Neuron (in vitro differentiated cells): ENCODE data around the gene FAM111A.

Source experiments
- H2AFZ ChIP-seq: one replicate; pipeline ENCODE4 v1.6.1; 2013; ENCODE audit warnings: low read depth, mild to moderate bottlenecking, inconsistent platforms, low read length, moderate library complexity
- H3K27me3 ChIP-seq: one replicate; pipeline ENCODE4 v1.6.1; 2013; ENCODE audit warnings: low read length; ENCODE audit not compliant: insufficient read depth
- H3K36me3 ChIP-seq: one replicate; pipeline ENCODE4 v1.6.1; 2013; ENCODE audit warnings: low read length; ENCODE audit not compliant: insufficient read depth
- H3K4me1 ChIP-seq: one replicate; pipeline ENCODE4 v1.6.1; 2013; ENCODE audit warnings: low read length; ENCODE audit not compliant: insufficient read depth
- H3K4me3 ChIP-seq: 2 replicates; pipeline ENCODE4 v1.5.1; 2013; ENCODE audit warnings: mild to moderate bottlenecking, low read length, moderate library complexity
- H3K9me3 ChIP-seq: one replicate; pipeline ENCODE4 v1.6.1; 2013; ENCODE audit warnings: low read length

FAM111A gene

GRCh38 chr11:59152312-59152951 lies 9.8 kb downstream of the FAM111A start:
- no peaks in the 10 kb centered on the region for H3K27me3 ChIP-seq
- H3K36me3 ChIP-seq: no peaks in the 10 kb centered on the region
- H2AFZ ChIP-seq: no peak overlapping the region
- no peaks in the 10 kb centered on the region for H3K9me3 ChIP-seq
- H3K4me3 ChIP-seq: no peak overlapping the region
- H3K4me1 ChIP-seq: no peaks in the 10 kb centered on the region

- H3K36me3 ChIP-seq: no peaks in the 10 kb centered on the region
- H2AFZ ChIP-seq: no peak overlapping the region
- no peaks in the 10 kb centered on the region for H3K9me3 ChIP-seq
- H3K4me1 ChIP-seq: peaks cover 3% of the 10 kb centered on the region
- H3K4me3 ChIP-seq: no peak overlapping the region
- H3K27me3 ChIP-seq: no peaks in the 10 kb centered on the region
Observed at GRCh38 chr11:59154610-59155009, 12.0 kb downstream of the FAM111A start.

GRCh38 chr11:59157433-59157832 lies 14.8 kb downstream of the FAM111A start:
- no peaks in the 10 kb centered on the region for H3K9me3 ChIP-seq
- H3K4me1 ChIP-seq: peaks cover 3% of the 10 kb centered on the region
- H2AFZ ChIP-seq: no peak overlapping the region
- peaks cover 3% of the 10 kb centered on the region for H3K27me3 ChIP-seq
- no peak overlapping the region for H3K4me3 ChIP-seq
- no peaks in the 10 kb centered on the region for H3K36me3 ChIP-seq

GRCh38 chr11:59158206-59159068 lies 15.8 kb downstream of the FAM111A start:
- Histone ChIP-seq H3K4me1 (peaks cover 3% of the 10 kb centered on the region), H3K9me3 (no peaks in the 10 kb centered on the region), H3K4me3 (no peak overlapping the region), H3K36me3 (no peaks in the 10 kb centered on the region), H2AFZ (peak overlapping the region; percentile 66), H3K27me3 (peaks cover 3% of the 10 kb centered on the region)

- Histone ChIP-seq H3K9me3 (no peaks in the 10 kb centered on the region), H3K4me1 (no peaks in the 10 kb centered on the region), H3K4me3 (no peak overlapping the region), H3K27me3 (peaks cover 3% of the 10 kb centered on the region), H3K36me3 (no peaks in the 10 kb centered on the region), H2AFZ (no peak overlapping the region)
Observed at GRCh38 chr11:59164028-59164427, 21.4 kb downstream of the FAM111A start.

- Histone ChIP-seq H3K27me3 (no peaks in the 10 kb centered on the region), H3K36me3 (peaks cover 15% of the 10 kb centered on the region), H3K9me3 (peaks cover 6% of the 10 kb centered on the region), H3K4me3 (peak within 1 kb of the TSS; percentile 98), H2AFZ (peak within 1 kb of the TSS; percentile 6), H3K4me1 (peaks cover 44% of the 10 kb centered on the region)
Observed at GRCh38 chr11:59171508-59172322, 29.1 kb downstream of the FAM111A start, which contains the start of gene DTX4. Gene DTX4, plus strand, starts transcription at chr11:59172132. Its CDS starts 464 bp downstream, at chr11:59172596.

GRCh38 chr11:59172345-59173079 lies 29.9 kb downstream of the FAM111A start:
- peaks cover 51% of the 10 kb centered on the region for H3K4me1 ChIP-seq
- H3K36me3 ChIP-seq: peaks cover 23% of the 10 kb centered on the region
- H3K27me3 ChIP-seq: no peaks in the 10 kb centered on the region
- H2AFZ ChIP-seq: no peak overlapping the region
- peak overlapping the region; percentile 98 for H3K4me3 ChIP-seq
- H3K9me3 ChIP-seq: peaks cover 10% of the 10 kb centered on the region

GRCh38 chr11:59173080-59173963 lies 30.7 kb downstream of the FAM111A start:
- Histone ChIP-seq H3K4me3 (peak overlapping the region; percentile 98), H3K4me1 (peaks cover 58% of the 10 kb centered on the region), H3K36me3 (peaks cover 31% of the 10 kb centered on the region), H3K27me3 (no peaks in the 10 kb centered on the region), H2AFZ (no peak overlapping the region), H3K9me3 (peaks cover 14% of the 10 kb centered on the region)

GRCh38 chr11:59173964-59174663 lies 31.5 kb downstream of the FAM111A start:
- Histone ChIP-seq H3K36me3 (peaks cover 35% of the 10 kb centered on the region), H3K4me3 (peak overlapping the region; percentile 98), H3K4me1 (peaks cover 63% of the 10 kb centered on the region), H3K27me3 (no peaks in the 10 kb centered on the region), H2AFZ (no peak overlapping the region), H3K9me3 (peaks cover 19% of the 10 kb centered on the region)

GRCh38 chr11:59174664-59175033 lies 32.0 kb downstream of the FAM111A start:
- H3K9me3 ChIP-seq: peaks cover 22% of the 10 kb centered on the region
- no peak overlapping the region for H2AFZ ChIP-seq
- H3K4me3 ChIP-seq: peak overlapping the region; percentile 98
- no peaks in the 10 kb centered on the region for H3K27me3 ChIP-seq
- peaks cover 65% of the 10 kb centered on the region for H3K4me1 ChIP-seq
- H3K36me3 ChIP-seq: peaks cover 35% of the 10 kb centered on the region

- H3K4me3 ChIP-seq: peak overlapping the region; percentile 98
- peaks cover 70% of the 10 kb centered on the region for H3K4me1 ChIP-seq
- H2AFZ ChIP-seq: no peak overlapping the region
- H3K27me3 ChIP-seq: no peaks in the 10 kb centered on the region
- peaks cover 22% of the 10 kb centered on the region for H3K9me3 ChIP-seq
- peaks cover 35% of the 10 kb centered on the region for H3K36me3 ChIP-seq
Observed at GRCh38 chr11:59175091-59175501, 32.4 kb downstream of the FAM111A start.
